G401 (cell line): ENCODE results near the gene TRMT112. TPM values are rescaled to one million over a fixed set of nuclear protein-coding genes. Genes with fewer than 3 reads are reported as not detected.

Source experiments
- total RNA-seq: library from RNA; depleted of rRNA; stranded (reverse); fragments of >200 nt; shearing (Covaris generic); gene quantifications from 2 replicates; pipeline ENCODE4 v1.2.3, GENCODE V29; 2014; rRNA removed

Gene TRMT112
- total RNA-seq, 1 experiment from 2014 or later, result 313 TPM

Other genes with a start within 250 kb of the TRMT112 start
- 85.0 and 93.2 TPM in 2 replicates for gene MACROD1, start 151.4 kb downstream of the TRMT112 start, total RNA-seq
- 241 and 363 TPM in 2 replicates for gene STIP1, start 131.4 kb downstream of the TRMT112 start, total RNA-seq
- gene FERMT3, start 110.8 kb downstream of the TRMT112 start, total RNA-seq, result 5.9 TPM in 1 of 2 replicates, not detected in the other
- gene TRPT1, start 91.4 kb downstream of the TRMT112 start, total RNA-seq, result 28.9 and 46.2 TPM in 2 replicates
- 33.3 and 34.2 TPM in 2 replicates for gene NUDT22, start 91.3 kb downstream of the TRMT112 start, total RNA-seq
- gene DNAJC4, start 87.0 kb downstream of the TRMT112 start, total RNA-seq, result 10.3 and 24.1 TPM in 2 replicates
- gene VEGFB, start 83.0 kb downstream of the TRMT112 start, total RNA-seq, result 14.6 and 27.0 TPM in 2 replicates
- gene FKBP2, start 76.5 kb downstream of the TRMT112 start, total RNA-seq, result 20.6 and 27.8 TPM in 2 replicates
- 293 and 394 TPM in 2 replicates for gene PPP1R14B, start 70.6 kb downstream of the TRMT112 start, total RNA-seq
- gene PLCB3, start 66.0 kb downstream of the TRMT112 start, total RNA-seq, result 59.3 and 62.7 TPM in 2 replicates
- gene BAD, start 32.9 kb downstream of the TRMT112 start, total RNA-seq, result 146 and 183 TPM in 2 replicates
- 17.8 and 25.9 TPM in 2 replicates for gene GPR137, start 31.7 kb downstream of the TRMT112 start, total RNA-seq
- gene KCNK4, start 26.3 kb downstream of the TRMT112 start, total RNA-seq, result 0.14 TPM in 1 of 2 replicates, not detected in the other
- gene CATSPERZ, start 17.2 kb downstream of the TRMT112 start, total RNA-seq, result not detected in 2 replicates
- 42.0 and 75.5 TPM in 2 replicates for gene ESRRA, start 12.0 kb downstream of the TRMT112 start, total RNA-seq
- 341 and 414 TPM in 2 replicates for gene PRDX5, start 562 bp upstream of the TRMT112 start, total RNA-seq
- 15.1 and 26.6 TPM in 2 replicates for gene CCDC88B, start 22.6 kb upstream of the TRMT112 start, total RNA-seq
- gene RPS6KA4, start 41.6 kb upstream of the TRMT112 start, total RNA-seq, result 113 and 126 TPM in 2 replicates
- 0.61 TPM in 1 of 2 replicates, not detected in the other for gene SLC22A11, start 238.4 kb upstream of the TRMT112 start, total RNA-seq